RWPE2 (cell line): Measurements from ENCODE around the gene TMEM175.
A peak's percentile ranks its signal among the peaks of the same experiment; 100 is the strongest.

Experiments
- ATAC-seq: fragments of 200-7000 bp; cut with Tn5 transposase; 3 replicates; pipeline ENCODE4 v1.9.1; 2021; ENCODE audit warnings: low read depth
- DNase-seq: peaks from one replicate; pipeline ENCODE4 v3.0.0-alpha.2; 2020; ENCODE audit warnings: low spot score
- H3K27ac ChIP-seq: fragments of 450-650 bp; 2 replicates; pipeline ENCODE4 v1.5.1; 2017; ENCODE audit warnings: mild to moderate bottlenecking; ENCODE audit not compliant: poor library complexity, severe bottlenecking
- H3K27me3 ChIP-seq: fragments of 250-450 bp; sonication (Bioruptor Pico); 2 replicates; pipeline ENCODE4 v1.5.1; 2021; ENCODE audit warnings: mild to moderate bottlenecking, moderate library complexity; ENCODE audit not compliant: insufficient read depth, poor library complexity, severe bottlenecking
- H3K36me3 ChIP-seq: fragments of 250-450 bp; sonication (Bioruptor Pico); 2 replicates; pipeline ENCODE4 v1.5.1; 2020; ENCODE audit warnings: low read depth, mild to moderate bottlenecking, moderate library complexity
- H3K4me1 ChIP-seq: fragments of 250-450 bp; sonication (Bioruptor Pico); 2 replicates; pipeline ENCODE4 v1.5.1; 2021; ENCODE audit warnings: mild to moderate bottlenecking, moderate library complexity; ENCODE audit not compliant: insufficient read depth, poor library complexity, severe bottlenecking
- H3K4me3 ChIP-seq: fragments of 250-450 bp; sonication (Bioruptor Pico); 2 replicates; pipeline ENCODE4 v1.5.1; 2021; ENCODE audit warnings: mild to moderate bottlenecking, moderate library complexity; ENCODE audit not compliant: severe bottlenecking
- H3K9me3 ChIP-seq: fragments of 250-450 bp; sonication (Bioruptor Pico); 2 replicates; pipeline ENCODE4 v1.5.1; 2021; ENCODE audit warnings: mild to moderate bottlenecking, moderate library complexity; ENCODE audit not compliant: severe bottlenecking
- CTCF ChIP-seq: fragments of 450-650 bp; IDR thresholded peaks from one replicate; pipeline ENCODE4 v1.5.1; 2017; ENCODE audit warnings: mild to moderate bottlenecking, moderate library complexity; ENCODE audit not compliant: poor library complexity, severe bottlenecking

The TMEM175 gene

DNA sequence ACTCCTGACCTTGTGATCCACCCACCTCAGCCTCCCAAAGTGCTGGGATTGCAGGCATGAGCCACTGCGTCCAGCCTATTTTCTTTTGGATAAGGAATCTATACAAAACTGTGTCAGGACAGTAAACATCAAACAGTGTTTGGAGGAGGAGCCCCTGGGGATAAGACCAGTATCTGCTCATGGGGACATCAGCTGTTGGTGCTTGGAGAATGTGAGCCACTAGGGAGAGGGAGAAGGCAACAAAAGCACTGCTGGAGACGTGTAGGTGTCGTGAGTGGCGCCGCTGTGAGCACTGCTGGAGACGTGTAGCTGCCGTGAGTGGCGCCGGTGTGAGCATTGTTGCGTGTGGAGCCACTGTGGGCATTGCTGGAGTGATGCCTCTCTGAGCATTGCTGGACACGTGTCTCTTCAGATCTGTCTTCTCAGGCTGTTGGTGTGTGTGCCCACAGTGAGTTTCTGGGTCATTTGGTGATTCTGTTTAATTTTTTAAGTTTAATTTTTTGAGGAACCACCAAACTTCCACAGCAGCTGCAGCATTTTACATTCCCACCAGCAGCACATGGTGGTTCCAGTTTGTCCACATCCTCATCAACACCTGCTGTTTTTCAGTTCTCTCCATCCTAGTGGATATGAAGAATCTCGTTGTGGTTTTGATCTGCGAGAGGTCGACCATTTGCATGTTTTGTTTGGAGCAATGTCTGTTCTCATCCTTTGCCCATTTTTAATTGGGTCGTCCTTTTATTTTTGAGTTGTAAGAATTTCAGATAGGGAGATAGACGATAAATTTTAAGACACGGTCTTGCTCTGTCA lies 22.2 kb downstream of the TMEM175 start:
- no peak for DNase-seq
- Histone ChIP-seq H3K4me3 (no peak overlapping the region), H3K4me1 (no peaks in the 10 kb centered on the region), H3K27ac (no peak overlapping the region), H3K36me3 (no peaks in the 10 kb centered on the region), H3K27me3 (no peaks in the 10 kb centered on the region), H3K9me3 (no peaks in the 10 kb centered on the region)
- TF ChIP-seq CTCF = no peak
- no peak for ATAC-seq

GRCh38 chr4:955161-955921 lies 23.1 kb downstream of the TMEM175 start:
- ATAC-seq (no peak), DNase-seq (no peak)
- Histone ChIP-seq H3K27ac (no peak overlapping the region), H3K4me1 (no peaks in the 10 kb centered on the region), H3K4me3 (no peak overlapping the region), H3K27me3 (no peaks in the 10 kb centered on the region), H3K9me3 (no peaks in the 10 kb centered on the region), H3K36me3 (no peaks in the 10 kb centered on the region)
- TF ChIP-seq CTCF = no peak

GRCh38 chr4:955931-956381 lies 23.7 kb downstream of the TMEM175 start:
- no peak for TF ChIP-seq CTCF
- no peaks in the 10 kb centered on the region for H3K36me3 ChIP-seq
- no peak overlapping the region for H3K27ac ChIP-seq
- DNase-seq (peak; percentile 52), ATAC-seq (no peak)
- H3K4me1 ChIP-seq = no peaks in the 10 kb centered on the region
- no peaks in the 10 kb centered on the region for H3K27me3 ChIP-seq
- no peaks in the 10 kb centered on the region for H3K9me3 ChIP-seq
- no peak overlapping the region for H3K4me3 ChIP-seq

GRCh38 chr4:956531-957230 lies 24.4 kb downstream of the TMEM175 start:
- Histone ChIP-seq H3K4me1 (no peaks in the 10 kb centered on the region), H3K36me3 (no peaks in the 10 kb centered on the region), H3K4me3 (no peak overlapping the region), H3K9me3 (no peaks in the 10 kb centered on the region), H3K27ac (no peak overlapping the region), H3K27me3 (no peaks in the 10 kb centered on the region)
- ATAC-seq = no peak
- TF ChIP-seq CTCF = no peak
- no peak for DNase-seq
